Mucosa of rectum (tissue), 2 donors: ENCODE measurements around the gene SNAI3.

Source experiments
- H3K27ac ChIP-seq, 2 donors: one replicate each; pipeline ENCODE4 v1.7.0; 2013; ENCODE audit warnings: inconsistent platforms in 2 of 2, low read depth in 2 of 2, low read length in 2 of 2
- H3K27me3 ChIP-seq, 2 donors: one replicate each; pipeline ENCODE4 v1.7.0; 2013; ENCODE audit warnings: low read length in 2 of 2; ENCODE audit not compliant: control insufficient read depth in 2 of 2, insufficient read depth in 2 of 2
- H3K36me3 ChIP-seq, 2 donors: one replicate each; pipeline ENCODE4 v1.7.0; 2013; ENCODE audit warnings: low read length in 2 of 2; ENCODE audit not compliant: control insufficient read depth in 2 of 2, insufficient read depth in 2 of 2
- H3K4me1 ChIP-seq, 2 donors: one replicate each; pipeline ENCODE4 v1.7.0; 2013; ENCODE audit warnings: low read length in 2 of 2, mild to moderate bottlenecking in 1 of 2; ENCODE audit not compliant: control insufficient read depth in 2 of 2, insufficient read depth in 2 of 2
- H3K4me3 ChIP-seq, 2 donors: one replicate each; pipeline ENCODE4 v1.7.0; 2013; ENCODE audit warnings: low read length in 2 of 2
- H3K9ac ChIP-seq, 2 donors: one replicate each; pipeline ENCODE4 v1.7.0; 2013; ENCODE audit warnings: low read length in 2 of 2, low read depth in 1 of 2, mild to moderate bottlenecking in 1 of 2
- H3K9me3 ChIP-seq, 2 donors: one replicate each; pipeline ENCODE4 v1.7.0; 2013; ENCODE audit warnings: low read length in 2 of 2; ENCODE audit not compliant: control insufficient read depth in 2 of 2
- donor health status: healthy.
- donor health status: Normal muscosa, but diverticular disease.

SNAI3 gene

GRCh38 chr16:88730632-88731607 is 44.6 kb upstream of the SNAI3 start:
- Histone ChIP-seq H3K27ac (no peak overlapping the region), H3K27me3 (no peaks in the 10 kb centered on the region), H3K9ac (no peak overlapping the region), H3K36me3 (peaks cover 36 to 38% of the 10 kb centered on the region in 2 donors), H3K4me3 (no peak overlapping the region), H3K4me1 (no peaks in the 10 kb centered on the region), H3K9me3 (no peaks in the 10 kb centered on the region)

GRCh38 chr16:88727871-88728270 is 41.6 kb upstream of the SNAI3 start:
- no peak overlapping the region for H3K4me3 ChIP-seq
- no peaks in the 10 kb centered on the region for H3K27me3 ChIP-seq
- H3K4me1 ChIP-seq = no peaks in the 10 kb centered on the region
- peaks cover 26 to 33% of the 10 kb centered on the region in 2 donors for H3K36me3 ChIP-seq
- no peaks in the 10 kb centered on the region for H3K9me3 ChIP-seq
- no peak overlapping the region for H3K27ac ChIP-seq
- H3K9ac ChIP-seq = no peak overlapping the region

GRCh38 chr16:88726981-88727380 is 40.7 kb upstream of the SNAI3 start:
- no peaks in the 10 kb centered on the region for H3K9me3 ChIP-seq
- H3K4me1 ChIP-seq = no peaks in the 10 kb centered on the region
- H3K27ac ChIP-seq = no peak overlapping the region
- H3K27me3 ChIP-seq = no peaks in the 10 kb centered on the region
- no peak overlapping the region for H3K9ac ChIP-seq
- H3K4me3 ChIP-seq = no peak overlapping the region
- H3K36me3 ChIP-seq = peaks cover 34 to 40% of the 10 kb centered on the region in 2 donors

GRCh38 chr16:88726408-88726749 is 40.1 kb upstream of the SNAI3 start:
- Histone ChIP-seq H3K4me3 (no peak overlapping the region), H3K36me3 (peaks cover 37 to 43% of the 10 kb centered on the region in 2 donors), H3K9ac (no peak overlapping the region), H3K9me3 (no peaks in the 10 kb centered on the region), H3K27ac (no peak overlapping the region), H3K27me3 (no peaks in the 10 kb centered on the region), H3K4me1 (no peaks in the 10 kb centered on the region)

GRCh38 chr16:88725609-88726407 is 39.5 kb upstream of the SNAI3 start:
- no peaks in the 10 kb centered on the region for H3K4me1 ChIP-seq
- no peaks in the 10 kb centered on the region for H3K27me3 ChIP-seq
- peaks cover 42 to 45% of the 10 kb centered on the region in 2 donors for H3K36me3 ChIP-seq
- H3K4me3 ChIP-seq = no peak overlapping the region
- no peak overlapping the region for H3K27ac ChIP-seq
- H3K9me3 ChIP-seq = no peaks in the 10 kb centered on the region
- no peak overlapping the region for H3K9ac ChIP-seq

GRCh38 chr16:88724855-88725555 is 38.7 kb upstream of the SNAI3 start:
- Histone ChIP-seq H3K27me3 (no peaks in the 10 kb centered on the region), H3K4me1 (no peaks in the 10 kb centered on the region), H3K27ac (no peak overlapping the region), H3K9me3 (no peaks in the 10 kb centered on the region), H3K9ac (no peak overlapping the region), H3K4me3 (no peak overlapping the region), H3K36me3 (peaks cover 43 to 45% of the 10 kb centered on the region in 2 donors)

- Histone ChIP-seq H3K4me1 (no peaks in the 10 kb centered on the region), H3K36me3 (peaks cover 49 to 50% of the 10 kb centered on the region in 2 donors), H3K4me3 (no peak overlapping the region), H3K9me3 (no peaks in the 10 kb centered on the region), H3K27ac (no peak overlapping the region), H3K9ac (no peak overlapping the region), H3K27me3 (no peaks in the 10 kb centered on the region)
Observed at GRCh38 chr16:88723911-88724310, 37.6 kb upstream of the SNAI3 start.

GRCh38 chr16:88723507-88723887 is 37.2 kb upstream of the SNAI3 start:
- H3K36me3 ChIP-seq = peaks cover 50 to 53% of the 10 kb centered on the region in 2 donors
- no peak overlapping the region for H3K9ac ChIP-seq
- H3K9me3 ChIP-seq = no peaks in the 10 kb centered on the region
- H3K27me3 ChIP-seq = no peaks in the 10 kb centered on the region
- H3K4me1 ChIP-seq = no peaks in the 10 kb centered on the region
- H3K27ac ChIP-seq = no peak overlapping the region
- H3K4me3 ChIP-seq = no peak overlapping the region

- H3K4me1 ChIP-seq = no peaks in the 10 kb centered on the region
- H3K27me3 ChIP-seq = no peaks in the 10 kb centered on the region
- H3K4me3 ChIP-seq = no peak overlapping the region
- H3K36me3 ChIP-seq = peaks cover 54 to 58% of the 10 kb centered on the region in 2 donors
- no peak overlapping the region for H3K27ac ChIP-seq
- H3K9ac ChIP-seq = no peak overlapping the region
- H3K9me3 ChIP-seq = no peaks in the 10 kb centered on the region
Observed at GRCh38 chr16:88722784-88723506, 36.6 kb upstream of the SNAI3 start.
